GM19351 (cell line): Measurements from ENCODE around the gene RAD51B.

Experiments used
- ATAC-seq: cut with Tn5 transposase; IDR thresholded peaks from one replicate; pipeline ENCODE4 v1.9.1; 2021; ENCODE audit warnings: mild to moderate bottlenecking, moderate library complexity; ENCODE audit not compliant: unreplicated experiment

The RAD51B gene

DNA sequence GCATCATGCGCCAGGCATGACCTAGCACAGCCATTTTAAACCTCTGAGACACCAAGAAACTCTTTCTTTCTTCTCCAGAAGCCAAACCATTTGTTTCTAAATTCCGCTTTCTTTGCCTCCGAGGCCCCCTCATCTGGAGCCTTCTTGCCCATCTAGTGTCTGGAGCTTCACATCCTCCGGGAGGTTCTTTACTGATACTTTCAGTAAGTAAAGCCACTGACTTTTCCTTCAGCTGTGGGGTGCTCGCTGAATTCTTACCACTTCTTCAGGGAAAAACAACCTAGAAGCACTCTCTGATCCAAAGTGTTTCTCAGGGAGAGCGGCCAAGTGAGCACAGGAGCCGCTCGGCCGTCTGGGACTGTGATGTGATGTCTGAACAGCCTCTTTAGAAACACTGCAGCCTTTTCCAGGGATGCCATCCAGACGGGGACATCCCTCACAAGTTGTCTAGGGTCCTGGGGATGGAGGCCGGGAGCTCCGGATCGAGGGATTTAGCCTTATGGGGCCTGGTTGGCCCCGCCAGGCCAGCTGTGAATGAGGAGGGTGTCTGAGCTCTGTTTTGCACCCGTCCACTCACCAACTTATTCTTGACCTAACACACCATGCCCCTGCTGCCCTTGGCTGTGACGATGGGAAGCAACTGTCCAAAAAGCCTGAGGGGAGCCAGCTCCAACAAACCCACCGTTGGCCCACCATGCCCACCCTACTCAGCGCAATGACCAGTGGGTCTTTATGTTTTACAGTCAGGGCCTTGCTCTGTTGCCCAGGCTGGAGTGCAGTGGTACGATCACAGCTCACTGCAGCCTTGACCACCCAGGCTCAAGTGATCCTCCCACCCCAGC is 812.7 kb downstream of the RAD51B start:
- no peak for ATAC-seq

DNA sequence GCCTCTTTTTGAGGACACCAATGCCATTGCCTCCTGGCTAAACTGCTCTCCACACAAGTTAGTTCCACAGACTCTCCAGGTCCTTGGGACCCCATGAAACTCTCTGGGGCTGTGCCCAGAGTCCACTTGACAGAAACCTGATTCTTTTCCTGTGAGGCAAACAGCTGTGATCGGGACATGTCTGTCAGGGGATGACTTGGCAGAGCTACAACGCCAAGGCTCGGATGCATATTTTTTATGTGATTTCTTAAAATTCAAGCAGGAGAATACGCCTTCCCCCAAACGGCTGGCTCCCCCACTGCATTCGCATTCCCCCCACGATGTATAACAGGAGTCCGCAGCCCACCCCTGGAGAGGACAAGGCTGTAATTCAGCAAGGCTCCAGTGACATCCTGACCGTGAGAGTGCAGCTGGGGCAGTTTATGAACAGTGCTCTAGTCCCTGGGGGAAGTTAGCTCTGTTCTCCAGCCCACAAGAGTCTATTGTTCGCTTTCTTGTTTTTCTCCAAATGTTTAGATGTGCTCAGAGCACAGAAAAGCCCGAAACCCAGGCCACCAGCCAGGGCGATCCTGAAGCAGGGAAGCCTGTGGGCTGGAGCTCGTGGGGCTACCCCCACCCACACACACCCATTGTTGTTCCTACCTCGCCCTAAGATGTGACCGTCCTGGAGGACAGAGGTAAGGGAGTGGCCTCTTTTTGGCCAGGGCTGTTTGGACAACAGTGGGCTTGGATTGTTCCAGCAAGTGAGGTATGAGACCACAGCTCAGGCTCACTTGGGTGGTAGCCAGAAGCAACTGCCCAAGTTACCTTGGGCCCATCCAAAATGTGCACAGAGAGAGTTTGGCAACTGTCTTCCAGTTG is 813.8 kb downstream of the RAD51B start:
- no peak for ATAC-seq

DNA sequence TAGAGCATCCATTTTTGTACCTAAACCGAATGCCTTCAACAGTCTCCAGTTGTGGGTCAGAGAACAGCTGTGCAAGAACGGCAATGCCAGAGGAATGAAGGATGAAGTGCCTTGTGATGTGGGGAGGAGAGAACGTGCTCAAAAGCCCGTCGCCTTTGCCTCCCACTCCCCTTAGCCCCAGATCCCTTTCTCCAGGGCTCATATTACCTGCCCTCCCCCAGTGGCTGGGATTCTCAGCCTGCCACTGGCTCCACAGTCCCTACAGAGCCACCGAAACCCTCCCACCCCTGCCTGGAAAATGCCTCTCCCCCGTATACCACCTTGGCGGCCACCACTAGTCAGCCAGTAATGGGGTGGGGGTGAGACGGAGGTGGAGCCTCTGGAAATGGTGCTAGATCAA is 814.8 kb downstream of the RAD51B start:
- no peak for ATAC-seq

DNA sequence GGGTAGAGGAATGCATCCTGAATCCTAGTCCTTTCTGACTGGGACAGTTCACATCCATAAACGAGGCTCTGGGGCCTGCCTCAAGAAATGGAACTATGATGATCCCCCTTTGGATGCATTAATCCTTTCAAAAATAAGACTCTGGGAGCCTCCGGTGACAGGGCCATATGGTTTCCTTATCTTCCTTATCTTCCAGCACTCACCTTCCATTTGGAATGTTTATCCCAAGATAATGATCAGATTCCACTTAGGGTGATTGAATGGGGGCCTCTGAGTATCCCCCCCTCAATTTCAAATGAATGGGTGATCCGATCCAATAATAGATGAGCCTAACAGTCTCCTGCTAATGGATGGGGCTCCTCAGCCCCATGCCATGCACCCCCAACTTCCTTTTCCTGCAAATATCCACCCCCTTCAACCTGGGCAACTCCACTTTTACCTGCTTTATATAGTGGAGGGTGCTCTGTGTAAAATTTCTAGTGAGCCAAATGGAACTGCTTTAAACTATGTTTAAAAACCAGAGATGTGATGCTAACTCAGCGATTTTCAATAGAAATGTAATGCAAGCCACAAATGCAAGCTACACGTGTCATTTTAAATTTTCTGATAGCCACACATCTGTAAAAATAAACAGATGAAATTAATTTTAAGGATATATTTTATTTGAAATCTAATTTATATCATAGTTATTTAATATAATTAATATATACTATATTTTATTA is 815.5 kb downstream of the RAD51B start:
- ATAC-seq, result no peak

DNA sequence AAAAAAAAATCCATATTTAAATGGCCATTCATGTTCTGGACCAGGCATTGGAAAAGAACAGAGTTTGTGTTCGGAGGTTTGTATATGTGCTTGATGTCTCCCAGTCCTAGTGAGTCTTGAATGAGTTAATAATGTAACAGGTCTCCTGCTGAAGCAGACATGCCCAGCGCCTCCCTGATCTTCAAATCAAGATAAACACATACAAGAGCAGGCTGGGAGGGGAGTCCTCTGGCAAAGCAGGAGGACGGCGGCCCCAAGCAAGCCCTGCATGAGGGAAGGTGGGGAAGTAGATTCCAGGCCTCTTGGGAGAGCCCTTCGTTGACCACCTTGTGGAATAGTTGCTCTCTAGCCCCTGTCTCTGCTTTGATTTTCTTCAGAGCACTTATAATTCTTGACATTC is 817.0 kb downstream of the RAD51B start:
- ATAC-seq, result no peak

DNA sequence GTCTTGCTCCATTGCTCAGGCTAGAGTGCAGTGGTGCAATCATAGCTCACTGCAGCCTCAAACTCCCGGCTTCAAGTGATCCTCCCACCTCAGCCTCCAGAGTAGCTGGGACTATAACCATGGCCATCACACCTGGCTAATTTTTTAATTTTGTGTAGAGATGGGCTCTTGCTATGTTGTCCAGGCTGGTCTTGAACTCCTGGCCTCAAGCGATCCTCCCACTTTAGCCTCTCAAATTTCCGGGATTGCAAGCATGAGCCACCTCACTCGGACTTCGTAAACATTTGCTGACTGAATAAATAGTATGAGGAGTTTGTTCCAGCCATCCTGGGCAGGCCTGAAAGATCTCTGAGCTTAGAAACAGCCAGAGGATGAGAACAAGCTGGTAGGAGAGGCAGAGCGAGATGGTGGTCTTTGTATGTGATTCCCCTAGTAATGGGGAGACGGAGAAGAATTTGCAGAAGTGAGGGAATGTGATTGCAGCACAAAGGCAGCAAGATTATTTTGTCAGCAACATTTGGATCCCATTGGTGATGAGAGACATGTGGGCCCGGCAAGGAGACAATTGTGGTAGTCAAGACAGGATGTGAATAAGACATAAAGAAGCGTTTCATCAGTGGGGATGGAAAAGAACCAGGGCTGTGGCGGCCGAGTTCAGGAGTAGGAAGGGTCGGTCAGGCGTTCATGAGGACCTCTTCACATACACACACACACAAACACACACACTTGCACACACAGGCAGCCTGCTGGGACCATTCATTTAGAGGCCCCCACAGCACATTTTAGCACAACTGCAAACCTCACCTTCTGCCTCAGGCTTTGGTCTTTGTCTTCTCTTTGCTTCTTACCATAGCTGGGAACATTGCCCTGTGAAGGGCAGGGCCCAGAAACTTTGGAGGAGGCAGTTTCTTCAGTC is 817.8 kb downstream of the RAD51B start:
- no peak for ATAC-seq

DNA sequence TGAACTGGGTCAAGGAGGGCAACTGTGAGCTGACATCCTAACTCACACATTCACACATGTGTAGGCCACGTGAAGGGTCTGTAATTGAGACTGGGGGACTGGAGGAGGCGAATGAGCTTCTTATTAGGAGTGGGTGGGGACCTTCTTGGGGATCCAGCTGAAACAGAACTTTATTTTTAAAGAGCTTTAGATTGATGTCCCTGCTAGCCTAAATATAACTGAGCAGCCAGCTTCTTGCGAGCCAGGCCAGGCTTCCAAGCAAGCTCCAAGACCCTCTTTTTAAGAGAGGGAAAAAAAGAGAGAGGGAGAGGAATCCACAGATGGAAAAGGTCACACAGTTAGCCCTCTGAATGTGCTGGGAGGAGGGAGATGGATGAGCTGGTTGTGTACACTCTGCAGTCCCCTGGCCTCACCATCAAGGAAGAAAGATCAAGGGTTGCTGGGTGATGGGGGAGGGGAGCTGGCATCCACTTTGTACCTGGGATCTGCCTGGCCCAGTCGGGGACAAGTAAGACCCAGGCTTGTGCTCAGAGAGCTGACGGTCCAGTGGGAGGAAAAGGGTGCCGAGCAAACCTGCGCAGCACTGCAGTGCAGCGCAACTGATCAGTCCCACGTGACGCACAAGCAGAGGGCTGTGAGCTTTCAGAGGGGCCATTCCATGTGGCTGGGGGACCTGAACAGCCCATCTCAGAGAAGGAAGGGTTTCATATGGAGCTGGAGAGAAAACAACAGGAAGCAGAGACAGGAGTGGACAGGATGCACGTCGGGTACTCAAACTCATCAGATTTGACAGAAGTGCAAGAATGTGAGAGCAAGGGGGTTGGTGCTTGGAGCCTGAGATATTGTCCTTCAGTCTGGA is 818.8 kb downstream of the RAD51B start:
- ATAC-seq, result no peak

DNA sequence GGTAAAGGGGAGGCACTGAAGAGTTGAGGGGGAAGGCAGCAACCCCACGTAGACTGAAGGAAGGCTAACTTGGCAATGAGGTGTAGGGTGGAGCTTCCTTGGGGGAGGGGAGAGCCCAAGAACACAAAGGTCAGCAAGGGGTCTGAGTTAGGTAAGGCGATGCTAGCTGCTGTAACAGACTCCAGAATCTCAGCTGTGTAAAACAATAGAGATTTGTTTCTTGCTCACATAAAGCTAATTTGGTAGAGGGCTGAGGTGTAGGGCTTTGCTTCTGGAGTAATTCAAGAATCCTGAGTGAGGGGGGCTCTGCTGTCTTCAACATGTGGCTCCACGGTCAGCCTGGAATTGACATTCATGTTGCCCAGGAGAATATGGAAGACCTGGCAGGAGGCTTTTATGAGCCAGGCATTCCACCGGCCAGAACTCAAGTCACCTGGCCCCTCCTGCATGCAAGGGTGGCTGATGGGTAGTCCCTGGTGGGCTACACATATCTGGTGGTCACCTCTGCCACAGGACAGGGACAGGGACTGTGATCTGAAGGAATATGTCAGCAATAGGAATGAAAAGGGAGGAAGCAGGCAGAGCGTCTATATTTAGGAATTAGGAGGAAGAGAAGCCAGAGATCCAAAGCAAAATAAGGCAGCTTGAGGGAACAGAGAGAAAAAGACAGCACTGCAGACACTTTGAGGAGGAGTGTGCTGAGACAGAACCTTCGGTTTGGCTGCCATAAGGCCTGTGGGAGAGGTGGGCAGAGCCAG is 819.6 kb downstream of the RAD51B start:
- ATAC-seq, result no peak

DNA sequence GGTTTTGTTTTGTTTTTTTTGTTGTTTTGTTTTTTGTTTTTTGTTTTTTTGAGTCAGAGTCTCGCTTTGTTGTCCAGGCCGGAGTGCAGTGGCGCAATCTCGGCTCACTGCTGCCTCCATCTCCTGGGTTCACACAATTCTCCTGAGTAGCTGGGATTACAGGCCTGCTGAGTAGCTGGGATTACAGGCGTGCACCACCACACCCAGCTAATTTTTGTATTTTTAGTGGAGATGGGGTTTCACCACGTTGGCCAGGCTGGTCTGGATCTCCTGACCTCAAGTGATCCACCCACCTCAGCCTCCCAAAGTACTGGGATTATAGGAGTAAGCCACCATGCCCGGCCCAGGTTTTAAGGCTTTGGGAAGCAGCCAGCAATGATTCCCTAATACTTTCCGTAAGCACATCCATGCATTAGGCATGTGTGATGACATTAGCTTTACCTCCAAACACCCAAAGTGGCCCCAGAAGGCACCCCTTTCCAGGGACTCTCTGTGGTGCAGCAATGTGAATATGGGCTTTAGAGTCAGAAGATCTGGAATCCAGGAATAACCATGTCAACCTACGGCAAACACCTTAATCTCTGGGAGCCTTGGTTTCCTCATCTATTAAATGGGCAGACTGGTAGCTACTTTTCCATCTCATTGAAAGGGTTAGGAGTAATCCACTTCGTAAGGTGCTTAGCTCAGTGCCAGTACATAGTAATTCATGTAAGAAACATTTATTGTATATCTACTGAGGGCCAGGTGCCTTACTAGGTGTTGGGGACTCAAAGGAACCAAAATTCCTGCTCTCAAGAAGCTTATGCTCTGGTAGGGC is 820.4 kb downstream of the RAD51B start:
- ATAC-seq, result no peak

DNA sequence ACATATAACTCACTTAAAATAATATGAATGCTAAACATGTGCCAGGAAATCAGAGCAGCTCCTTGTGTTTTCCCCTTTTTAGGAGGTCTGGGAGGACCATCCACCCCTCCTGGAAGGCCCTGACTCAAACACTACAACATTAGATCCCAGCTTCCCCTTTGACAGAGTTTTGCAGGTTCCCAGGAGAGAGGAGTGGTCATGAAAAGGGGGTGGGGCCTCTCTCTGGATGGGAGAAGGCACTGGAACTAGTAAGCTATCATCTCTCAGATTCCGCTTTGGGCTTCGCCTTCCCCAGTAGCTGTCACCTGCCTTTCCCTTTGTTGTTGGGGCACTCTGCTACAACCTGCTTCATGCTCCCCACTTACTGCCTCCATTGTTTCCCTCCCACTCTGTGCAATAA is 824.1 kb downstream of the RAD51B start:
- ATAC-seq, result no peak

DNA sequence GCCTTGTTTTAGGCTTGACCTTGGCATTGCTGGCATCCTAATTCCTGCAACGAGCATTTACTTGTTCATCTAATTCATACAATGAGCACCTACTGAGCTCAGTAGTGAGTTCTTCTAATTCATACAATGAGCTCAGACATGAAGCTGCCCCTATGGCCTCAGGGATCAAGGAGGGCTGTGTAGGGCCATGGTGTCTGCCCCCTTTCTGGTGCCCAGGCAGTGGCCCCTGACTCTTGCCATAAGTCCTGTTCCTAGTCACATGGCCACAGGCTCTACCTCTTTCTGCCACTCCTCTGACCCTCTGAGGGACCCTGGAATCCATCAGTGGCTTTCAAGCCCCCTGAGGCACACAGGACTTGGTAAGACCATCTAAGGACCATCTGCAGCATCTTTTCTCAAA is 824.5 kb downstream of the RAD51B start:
- ATAC-seq, result no peak

DNA sequence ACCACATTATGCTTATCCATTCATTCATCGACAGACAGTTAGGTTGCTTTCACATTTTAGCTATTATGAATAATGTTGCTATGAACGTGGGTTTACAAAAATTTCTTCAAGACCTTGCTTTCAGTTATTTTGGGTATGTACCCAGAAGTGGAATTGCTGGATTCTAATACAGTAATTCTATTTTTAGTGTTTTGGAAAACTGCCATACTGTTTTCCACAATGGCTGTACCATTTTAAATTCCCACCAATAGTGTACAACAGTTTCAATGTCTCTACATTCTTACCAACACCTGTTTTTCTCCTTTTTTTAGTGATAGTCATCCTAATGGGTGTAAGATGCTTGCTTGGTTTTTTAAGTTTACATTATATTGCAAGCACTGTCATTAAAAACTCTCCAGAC is 825.8 kb downstream of the RAD51B start:
- ATAC-seq, result no peak

DNA sequence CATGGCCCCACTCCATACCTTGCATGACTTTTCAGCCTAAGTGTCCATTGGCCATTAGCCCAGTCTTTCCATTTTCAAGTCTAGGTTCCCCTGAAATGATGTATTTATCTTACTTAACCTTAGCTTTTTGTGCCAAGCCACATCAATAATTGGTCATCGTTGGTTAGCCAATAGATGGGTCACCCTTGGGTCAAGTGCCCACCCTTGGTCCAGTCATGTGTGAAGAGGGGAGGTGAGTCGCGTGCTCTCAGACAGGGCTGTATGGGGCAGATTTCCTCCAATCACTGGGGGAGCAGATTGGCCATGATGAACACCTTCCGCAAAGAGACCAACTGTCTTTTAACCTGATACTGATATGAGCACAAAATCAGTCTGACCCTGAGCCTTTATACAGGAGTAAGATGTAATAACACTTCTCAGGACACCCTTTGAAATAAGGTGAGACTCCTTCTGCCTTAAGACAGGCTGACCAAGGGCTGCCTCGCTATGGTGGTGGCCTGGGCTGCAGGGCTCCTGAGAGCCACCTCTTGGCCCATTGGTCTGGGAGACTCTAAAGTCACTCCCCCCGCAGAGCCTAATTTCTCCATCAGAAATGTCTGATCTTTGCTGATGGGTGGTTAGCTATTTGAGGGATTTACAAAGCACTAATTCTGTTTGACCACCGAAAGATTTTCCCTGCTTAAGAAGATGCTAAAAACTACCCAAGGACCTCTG is 830.1 kb downstream of the RAD51B start:
- ATAC-seq, result no peak

DNA sequence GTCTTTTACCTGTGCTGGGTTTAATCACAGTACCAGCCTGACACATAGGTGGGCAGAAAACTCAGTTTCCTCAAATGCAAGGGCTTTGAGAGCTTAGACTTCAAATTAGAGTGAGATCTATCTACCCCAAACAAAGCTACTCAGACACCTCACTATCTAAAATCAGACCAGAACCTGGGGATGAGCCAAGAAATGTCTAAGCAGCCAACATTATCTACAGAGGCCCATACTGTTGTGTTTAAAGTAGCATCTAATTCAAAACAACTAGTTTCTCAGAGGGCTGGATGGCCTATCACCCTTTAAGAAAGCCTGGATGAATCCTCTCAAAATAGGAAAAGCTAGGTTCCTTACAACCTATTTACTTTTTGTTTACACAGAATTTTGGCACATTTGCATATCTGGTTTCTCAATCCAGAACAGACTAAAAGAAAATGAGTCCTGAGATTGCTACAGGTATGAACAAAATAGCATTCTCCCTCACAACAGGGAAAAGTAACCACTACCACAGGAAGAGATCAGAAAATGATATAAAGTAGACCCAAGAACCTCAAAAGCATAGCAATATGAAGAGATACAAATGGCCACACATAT is 830.9 kb downstream of the RAD51B start:
- no peak for ATAC-seq

DNA sequence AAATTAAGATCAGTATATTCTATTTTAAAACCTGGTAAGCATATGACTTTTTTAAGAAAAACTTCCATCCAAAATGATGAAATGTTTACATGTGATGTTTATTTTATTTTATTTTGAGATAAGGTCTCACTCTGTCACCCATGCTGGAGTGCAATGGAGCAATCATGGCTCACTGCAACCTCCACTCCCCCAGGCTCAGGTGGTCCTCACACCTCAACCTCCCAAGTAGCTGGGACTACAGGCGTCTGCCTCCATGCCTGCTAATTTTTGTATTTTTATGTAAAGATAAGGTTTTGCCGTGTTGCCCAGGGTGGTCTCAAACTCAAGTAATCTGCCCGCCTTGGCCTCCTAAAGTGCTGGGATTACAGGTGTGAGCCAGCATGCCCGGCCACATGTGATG is 831.5 kb downstream of the RAD51B start:
- no peak for ATAC-seq

DNA sequence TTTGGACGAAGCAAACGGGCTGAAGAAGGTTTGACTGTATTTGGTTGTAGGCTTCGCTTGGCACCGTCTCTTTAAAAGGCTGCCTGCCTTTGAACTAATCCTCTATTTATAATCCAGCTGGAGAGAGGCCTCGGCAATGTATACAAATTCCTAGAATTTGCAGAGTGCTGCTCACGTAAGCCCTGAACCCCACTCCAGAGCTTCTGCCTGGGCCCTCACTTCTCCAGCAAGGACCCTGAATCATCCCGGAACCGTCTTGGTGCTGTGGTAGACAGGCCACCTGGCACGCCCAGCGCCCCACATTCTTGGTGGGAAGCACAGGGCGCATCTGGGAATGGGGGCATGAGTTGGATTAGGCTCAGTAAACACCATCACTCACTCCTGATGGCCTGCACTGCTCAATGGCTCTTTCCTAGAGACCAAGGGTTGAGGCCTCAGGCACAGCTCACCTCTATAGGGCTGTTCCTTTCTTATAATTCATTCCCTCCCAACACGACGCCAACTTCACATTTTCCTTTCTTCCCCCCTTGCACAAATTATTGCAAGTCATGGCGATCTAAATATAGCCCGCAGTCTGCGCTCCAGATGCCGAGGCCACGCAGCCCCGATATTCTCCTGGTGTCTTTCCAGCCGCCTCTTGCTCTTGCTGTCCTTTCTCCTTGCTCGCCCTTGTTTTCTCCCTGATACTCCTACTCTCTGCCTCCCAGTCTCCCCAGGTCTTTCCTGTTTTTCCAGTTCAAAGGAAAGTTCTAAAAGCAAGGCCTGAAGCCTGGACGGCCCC is 832.3 kb downstream of the RAD51B start:
- ATAC-seq, result no peak
